ENCODE results near the gene MEN1. TPM values are rescaled to one million over a fixed set of nuclear protein-coding genes. Genes with fewer than 3 reads are reported as not detected.

Gene MEN1
- total and polyA plus RNA-seq, 10 donors = 17.8 to 33.6 (median 27.2) TPM

DNA sequence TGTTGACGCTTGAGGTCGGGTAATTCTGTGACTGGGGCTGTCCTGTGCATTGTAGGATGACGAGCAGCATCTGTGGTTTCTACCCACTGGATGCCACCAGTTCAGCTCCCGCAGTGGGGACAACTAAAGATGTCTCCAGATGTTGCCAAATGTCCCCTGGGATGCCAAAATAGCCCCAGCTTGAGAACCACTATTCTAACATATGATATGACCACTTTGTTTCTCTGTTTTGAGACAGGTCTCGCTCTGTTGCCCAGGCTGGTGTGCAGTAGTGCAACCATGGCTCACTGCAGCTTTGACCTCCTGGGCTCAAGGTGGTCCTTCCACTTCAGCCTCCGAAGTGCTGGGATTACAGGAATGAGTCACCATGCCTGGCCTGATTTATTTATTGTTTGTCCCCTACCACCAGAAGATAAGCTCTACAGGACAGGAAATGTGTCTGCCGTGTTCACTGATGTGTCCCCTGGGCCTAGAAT is 4.4 kb upstream of the MEN1 start:
- WGBS, 5 donors = 49 to 71% (median 56%) methylated on average over 7 of the region's 7 CpGs
- H3K27me3 ChIP-seq (replicated peaks in 1 of 7) = no peaks in the 10 kb centered on the region
- no peaks in the 10 kb centered on the region for H3K36me3 ChIP-seq
- DNase-seq = no peak
- H3K4me1 ChIP-seq = peaks cover 2 to 19% (median 7%) of the 10 kb centered on the region in 6 donors
- H3K9me3 ChIP-seq = no peaks in the 10 kb centered on the region
- intact Hi-C loops (cut with DNase I; ENCODE audit: low total_unique reads) = no loop called here
- H3K27ac ChIP-seq = no peak overlapping the region
- no peak overlapping the region for H3K4me3 ChIP-seq
- no peak for TF ChIP-seq POLR2A (IDR thresholded peaks at IDR 0.05)
- TF ChIP-seq CTCF (IDR thresholded peaks at IDR 0.05 in 8 of 11, conservative IDR thresholded peaks at IDR 0.05 in 3 of 11) = no peak
- TF ChIP-seq POLR2AphosphoS5 (IDR thresholded peaks at IDR 0.05) = no peak

DNA sequence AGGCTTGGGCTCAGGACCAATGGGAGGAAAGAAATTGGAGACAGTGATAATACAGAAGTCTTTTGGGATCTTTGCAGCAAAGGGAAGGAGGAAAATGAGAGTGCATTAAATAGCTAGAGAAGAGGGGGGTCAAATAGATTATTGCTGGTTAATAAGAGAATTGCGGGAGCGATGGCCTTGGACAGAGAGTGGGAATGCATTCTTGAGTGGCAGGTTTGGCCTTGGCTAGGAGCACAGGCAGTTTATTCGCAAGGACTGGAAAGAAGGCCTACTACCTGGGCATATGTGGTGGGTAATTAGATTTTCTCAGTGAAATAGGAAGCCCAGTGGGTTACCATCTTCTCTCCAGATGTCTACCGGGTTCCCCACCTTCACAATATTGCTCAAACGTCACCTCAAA is 3.5 kb upstream of the MEN1 start:
- DNase-seq = no peak
- H3K9me3 ChIP-seq = no peaks in the 10 kb centered on the region
- H3K4me1 ChIP-seq = peaks cover 8 to 28% (median 15%) of the 10 kb centered on the region in 6 donors
- 88 to 92% (median 89%) methylated on average over 5 of the region's 5 CpGs for WGBS, 5 donors
- H3K27me3 ChIP-seq (replicated peaks in 1 of 7) = no peaks in the 10 kb centered on the region
- TF ChIP-seq POLR2AphosphoS5 (IDR thresholded peaks at IDR 0.05) (no peak), CTCF (IDR thresholded peaks at IDR 0.05 in 8 of 11, conservative IDR thresholded peaks at IDR 0.05 in 3 of 11) (no peak), POLR2A (IDR thresholded peaks at IDR 0.05) (no peak)
- no peaks in the 10 kb centered on the region for H3K36me3 ChIP-seq
- intact Hi-C loops (cut with DNase I; ENCODE audit: low total_unique reads) = no loop called here
- H3K27ac ChIP-seq = no peak overlapping the region
- no peak overlapping the region for H3K4me3 ChIP-seq

DNA sequence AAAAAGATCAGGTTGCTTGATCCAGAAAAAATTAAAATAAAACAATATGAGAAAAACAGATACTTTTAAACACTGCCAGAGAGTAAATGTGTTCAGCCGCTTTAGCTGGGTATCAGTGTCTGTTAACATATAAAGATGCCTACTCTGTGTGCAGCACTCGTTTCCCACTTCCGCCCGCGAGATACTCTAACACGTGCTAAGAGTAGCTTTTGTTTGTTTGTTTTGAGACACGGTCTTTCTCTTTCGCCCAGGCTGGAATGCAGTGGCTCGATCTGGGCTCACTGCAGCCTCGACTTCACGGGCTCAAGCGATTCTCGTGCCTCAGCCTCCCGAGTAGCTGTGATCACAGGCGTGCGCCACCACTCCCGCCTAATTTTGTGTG is 531 bp upstream of the MEN1 start:
- WGBS, 5 donors = 53 to 58% (median 55%) methylated on average over 17 of the region's 17 CpGs
- H3K36me3 ChIP-seq = peaks cover 0 to 24% (median under 1%) of the 10 kb centered on the region in 6 donors
- peak overlapping the region; percentile 63 to 92 (median 78) for H3K4me3 ChIP-seq
- H3K27ac ChIP-seq = peak overlapping the region; percentile 32 to 88 (median 81)
- H3K4me1 ChIP-seq = peaks cover 8 to 49% (median 18%) of the 10 kb centered on the region in 6 donors
- no peaks in the 10 kb centered on the region for H3K9me3 ChIP-seq
- intact Hi-C loops (cut with DNase I; ENCODE audit: low total_unique reads) = no loop called here
- DNase-seq = no peak
- H3K27me3 ChIP-seq (replicated peaks in 1 of 7) = no peaks in the 10 kb centered on the region
- no peak for TF ChIP-seq CTCF (IDR thresholded peaks at IDR 0.05 in 8 of 11, conservative IDR thresholded peaks at IDR 0.05 in 3 of 11)
- TF ChIP-seq POLR2AphosphoS5 (IDR thresholded peaks at IDR 0.05) = no peak
- no peak for TF ChIP-seq POLR2A (IDR thresholded peaks at IDR 0.05)

- Histone ChIP-seq H3K36me3 (peaks cover 0 to 35% (median 10%) of the 10 kb centered on the region in 6 donors), H3K4me1 (peaks cover 8 to 54% (median 21%) of the 10 kb centered on the region in 6 donors), H3K27ac (peak overlapping the region in 7 of 8 donors; percentile 32 to 88 (median 81)), H3K4me3 (peak overlapping the region; percentile 63 to 92 (median 78)), H3K27me3 (replicated peaks in 1 of 7) (no peaks in the 10 kb centered on the region), H3K9me3 (no peaks in the 10 kb centered on the region)
- WGBS, 5 donors = 5 to 21% (median 7%) methylated on average over 16 to 44 of the region's 44 CpGs
- intact Hi-C loops (cut with DNase I; ENCODE audit: low total_unique reads) = no loop called here
- peak; percentile 86 for DNase-seq
- TF ChIP-seq CTCF (IDR thresholded peaks at IDR 0.05 in 8 of 11, conservative IDR thresholded peaks at IDR 0.05 in 3 of 11) (no peak), POLR2A (IDR thresholded peaks at IDR 0.05) (no peak), POLR2AphosphoS5 (IDR thresholded peaks at IDR 0.05) (no peak)
Observed at GRCh38 chr11:64809781-64810241, 540 bp downstream of the MEN1 start.

All from spleen (tissue), 11 donors.